ENCODE data around the gene SRSF5.

Gene SRSF5

DNA sequence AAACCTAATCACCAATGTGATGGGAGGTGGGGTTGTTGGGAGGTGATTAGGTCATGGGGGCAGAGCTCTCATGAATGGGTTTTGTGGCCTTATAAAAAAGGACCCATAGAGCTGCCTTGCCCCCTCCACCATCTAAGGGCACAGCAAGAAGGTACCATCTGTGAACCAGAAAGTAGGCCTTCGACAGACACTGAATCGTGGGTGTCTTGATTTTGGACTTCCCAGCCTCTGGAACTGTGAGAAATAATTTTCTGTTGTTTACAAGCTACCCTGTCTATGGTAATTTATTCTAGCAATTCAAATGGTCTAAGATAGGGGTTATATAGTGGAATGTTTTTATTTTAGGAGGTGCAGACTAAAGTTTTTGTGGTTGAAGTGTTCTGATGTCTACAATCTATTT, 38.0 kb downstream of the SRSF5 start:
- no peak for ATAC-seq
- TF ChIP-seq, protein P1, sequence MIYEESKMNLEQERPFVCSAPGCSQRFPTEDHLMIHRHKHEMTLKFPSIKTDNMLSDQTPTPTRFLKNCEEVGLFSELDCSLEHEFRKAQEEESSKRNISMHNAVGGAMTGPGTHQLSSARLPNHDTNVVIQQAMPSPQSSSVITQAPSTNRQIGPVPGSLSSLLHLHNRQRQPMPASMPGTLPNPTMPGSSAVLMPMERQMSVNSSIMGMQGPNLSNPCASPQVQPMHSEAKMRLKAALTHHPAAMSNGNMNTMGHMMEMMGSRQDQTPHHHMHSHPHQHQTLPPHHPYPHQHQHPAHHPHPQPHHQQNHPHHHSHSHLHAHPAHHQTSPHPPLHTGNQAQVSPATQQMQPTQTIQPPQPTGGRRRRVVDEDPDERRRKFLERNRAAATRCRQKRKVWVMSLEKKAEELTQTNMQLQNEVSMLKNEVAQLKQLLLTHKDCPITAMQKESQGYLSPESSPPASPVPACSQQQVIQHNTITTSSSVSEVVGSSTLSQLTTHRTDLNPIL (CRISPR knock-in tag; IDR thresholded peaks at IDR 0.05; ENCODE audit: low read depth): no peak
- TF ChIP-seq ZNF70 (CRISPR knock-in tag; IDR thresholded peaks at IDR 0.05) (no peak), ZFP3 (CRISPR knock-in tag; IDR thresholded peaks at IDR 0.05) (no peak), BACH2 (CRISPR knock-in tag; IDR thresholded peaks at IDR 0.05; ENCODE audit: borderline replicate concordance) (no peak), SNAI2 (CRISPR knock-in tag; IDR thresholded peaks at IDR 0.05) (no peak), CSDC2 (CRISPR knock-in tag; IDR thresholded peaks at IDR 0.05) (no peak), ZNF565 (CRISPR knock-in tag; conservative IDR thresholded peaks at IDR 0.05; ENCODE audit: low read depth) (no peak), ZC3H10 (CRISPR knock-in tag; IDR thresholded peaks at IDR 0.05) (no peak), PATZ1 (CRISPR knock-in tag; IDR thresholded peaks at IDR 0.05; ENCODE audit: borderline replicate concordance) (no peak), OSR1 (CRISPR knock-in tag; IDR thresholded peaks at IDR 0.05) (no peak), RARB (CRISPR knock-in tag; IDR thresholded peaks at IDR 0.05) (no peak)

GRCh38 chr14:69807192-69807591, 40.2 kb downstream of the SRSF5 start:
- TF ChIP-seq TCF4 (CRISPR knock-in tag; IDR thresholded peaks at IDR 0.05; ENCODE audit: borderline replicate concordance): no peak
- TF ChIP-seq PATZ1 (CRISPR knock-in tag; IDR thresholded peaks at IDR 0.05; ENCODE audit: borderline replicate concordance): no peak
- ATAC-seq: no peak

- ATAC-seq: no peak
- no peak for TF ChIP-seq TSHZ2 (CRISPR knock-in tag; IDR thresholded peaks at IDR 0.05)
- TF ChIP-seq TOX (CRISPR knock-in tag; IDR thresholded peaks at IDR 0.05; ENCODE audit: borderline replicate concordance): no peak
Measured at GRCh38 chr14:69808919-69809808, 42.2 kb downstream of the SRSF5 start.

GRCh38 chr14:69811227-69811867, 44.4 kb downstream of the SRSF5 start:
- no peak for ATAC-seq
- TF ChIP-seq RARB (CRISPR knock-in tag; IDR thresholded peaks at IDR 0.05) (no peak), ZNF8 (CRISPR knock-in tag; IDR thresholded peaks at IDR 0.05) (no peak), BACH2 (CRISPR knock-in tag; IDR thresholded peaks at IDR 0.05; ENCODE audit: borderline replicate concordance) (no peak), ARNTL (CRISPR knock-in tag; IDR thresholded peaks at IDR 0.05; ENCODE audit: borderline replicate concordance, low read depth) (no peak), TCF4 (CRISPR knock-in tag; IDR thresholded peaks at IDR 0.05; ENCODE audit: borderline replicate concordance) (no peak), ESRRG (CRISPR knock-in tag; IDR thresholded peaks at IDR 0.05) (no peak), GLIS3 (CRISPR knock-in tag; IDR thresholded peaks at IDR 0.05) (no peak), PPARA (CRISPR knock-in tag; IDR thresholded peaks at IDR 0.05; ENCODE audit: borderline replicate concordance) (no peak)
- TF ChIP-seq, protein P2, sequence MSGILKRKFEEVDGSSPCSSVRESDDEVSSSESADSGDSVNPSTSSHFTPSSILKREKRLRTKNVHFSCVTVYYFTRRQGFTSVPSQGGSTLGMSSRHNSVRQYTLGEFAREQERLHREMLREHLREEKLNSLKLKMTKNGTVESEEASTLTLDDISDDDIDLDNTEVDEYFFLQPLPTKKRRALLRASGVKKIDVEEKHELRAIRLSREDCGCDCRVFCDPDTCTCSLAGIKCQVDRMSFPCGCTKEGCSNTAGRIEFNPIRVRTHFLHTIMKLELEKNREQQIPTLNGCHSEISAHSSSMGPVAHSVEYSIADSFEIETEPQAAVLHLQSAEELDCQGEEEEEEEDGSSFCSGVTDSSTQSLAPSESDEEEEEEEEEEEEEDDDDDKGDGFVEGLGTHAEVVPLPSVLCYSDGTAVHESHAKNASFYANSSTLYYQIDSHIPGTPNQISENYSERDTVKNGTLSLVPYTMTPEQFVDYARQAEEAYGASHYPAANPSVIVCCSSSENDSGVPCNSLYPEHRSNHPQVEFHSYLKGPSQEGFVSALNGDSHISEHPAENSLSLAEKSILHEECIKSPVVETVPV (CRISPR knock-in tag; IDR thresholded peaks at IDR 0.05): no peak
